HG03159 (cell line): Measurements from ENCODE around the gene MCF2L.
"Not testable (repeated sequence)": the region's sequence is repeated elsewhere in the genome, so short reads cannot be mapped to it uniquely, and the experiment has no call there.

Experiments used
- ATAC-seq: cut with Tn5 transposase; IDR thresholded peaks from one replicate; pipeline ENCODE4 v1.9.1; 2021; ENCODE audit warnings: mild to moderate bottlenecking, moderate library complexity; ENCODE audit not compliant: unreplicated experiment

The MCF2L gene

GRCh38 chr13:113063091-113063491 is 94.1 kb downstream of the MCF2L start:
- ATAC-seq, result no peak

DNA sequence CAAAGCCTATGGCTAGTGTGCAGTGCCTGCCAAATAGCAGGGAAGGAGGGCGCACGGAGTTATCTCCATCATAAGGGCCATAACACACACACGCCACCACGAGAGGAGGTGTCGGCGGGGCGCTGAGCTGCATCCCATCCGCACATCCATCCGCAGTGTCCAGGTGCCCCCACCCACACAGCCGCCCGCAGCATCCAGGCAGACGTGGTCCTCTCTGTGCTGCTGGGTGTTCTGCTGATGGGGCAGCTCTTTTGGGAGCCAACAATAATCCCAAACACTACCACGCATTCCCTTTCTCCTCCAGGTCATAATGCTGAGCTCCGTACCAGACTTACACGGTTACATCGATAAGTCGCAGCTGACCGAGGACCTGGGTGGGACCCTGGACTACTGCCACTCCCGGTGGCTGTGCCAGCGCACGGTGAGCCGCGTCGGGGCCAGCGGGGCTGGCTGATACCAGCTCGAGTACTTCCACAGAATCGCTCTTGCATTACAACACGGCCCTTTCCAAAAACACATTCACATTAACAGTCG is 95.1 kb downstream of the MCF2L start:
- no peak for ATAC-seq

GRCh38 chr13:113064534-113065405 is 95.8 kb downstream of the MCF2L start:
- ATAC-seq, result no peak

GRCh38 chr13:113065406-113066141 is 96.6 kb downstream of the MCF2L start:
- ATAC-seq, result no peak

DNA sequence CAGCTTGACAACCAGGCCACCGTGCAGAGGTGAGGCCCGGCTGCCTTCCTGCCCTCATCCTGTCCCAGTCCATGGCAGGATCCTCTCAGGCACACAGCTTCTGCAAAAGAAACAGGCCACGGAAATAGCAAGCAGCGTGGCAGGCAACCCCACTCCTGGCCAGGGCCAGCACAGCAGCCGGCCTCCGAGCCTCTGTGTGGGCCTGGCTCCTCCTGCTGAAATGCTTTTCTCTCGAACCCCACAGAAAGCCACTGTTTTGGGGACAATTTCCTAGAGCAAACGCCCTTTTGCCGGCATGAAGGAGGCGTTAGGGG is 97.1 kb downstream of the MCF2L start:
- ATAC-seq, result no peak

DNA sequence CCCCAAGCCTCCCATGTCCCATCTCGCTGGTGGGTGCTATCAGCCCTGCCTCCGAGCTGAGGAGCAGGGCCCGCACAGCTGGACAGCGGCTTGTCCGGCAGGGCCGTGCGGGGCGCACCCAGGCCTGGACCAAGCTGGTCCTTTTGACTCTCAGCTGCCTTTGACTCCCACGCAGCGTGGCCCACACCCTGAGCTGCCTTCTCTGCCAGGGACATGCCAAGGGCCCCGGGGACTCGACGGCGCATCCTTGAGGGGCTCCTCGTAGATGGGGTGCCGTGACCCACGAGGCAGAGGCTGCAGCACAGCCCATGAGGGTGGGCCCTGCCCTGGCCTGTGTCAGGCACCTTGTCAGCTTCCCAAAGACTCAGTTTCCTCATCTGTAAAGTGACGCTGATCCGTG is 97.7 kb downstream of the MCF2L start:
- ATAC-seq, result no peak

- ATAC-seq, result no peak
These were observed 101.1 kb downstream of the MCF2L start for GRCh38 chr13:113069861-113070805.

GRCh38 chr13:113070855-113071254 is 101.8 kb downstream of the MCF2L start:
- no peak for ATAC-seq

DNA sequence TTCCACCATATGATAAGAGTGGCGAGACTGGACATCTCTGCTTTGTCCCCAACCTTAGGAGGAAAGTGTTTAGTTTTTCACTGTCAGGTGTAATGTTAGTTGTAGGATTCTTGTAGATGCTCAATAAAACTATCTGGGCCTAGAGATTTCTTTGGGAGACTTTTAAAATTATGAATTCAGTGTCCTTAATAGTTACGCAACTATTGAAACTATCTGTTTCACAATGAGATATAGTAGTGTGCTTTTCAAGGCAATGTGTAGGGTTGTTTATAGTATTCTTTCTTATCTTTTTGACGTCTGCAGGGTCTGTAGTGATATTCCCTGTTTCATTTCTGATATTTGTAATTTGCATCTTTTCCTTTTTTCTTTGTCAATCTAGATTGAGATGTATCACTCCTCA is 103.4 kb downstream of the MCF2L start:
- no peak for ATAC-seq

DNA sequence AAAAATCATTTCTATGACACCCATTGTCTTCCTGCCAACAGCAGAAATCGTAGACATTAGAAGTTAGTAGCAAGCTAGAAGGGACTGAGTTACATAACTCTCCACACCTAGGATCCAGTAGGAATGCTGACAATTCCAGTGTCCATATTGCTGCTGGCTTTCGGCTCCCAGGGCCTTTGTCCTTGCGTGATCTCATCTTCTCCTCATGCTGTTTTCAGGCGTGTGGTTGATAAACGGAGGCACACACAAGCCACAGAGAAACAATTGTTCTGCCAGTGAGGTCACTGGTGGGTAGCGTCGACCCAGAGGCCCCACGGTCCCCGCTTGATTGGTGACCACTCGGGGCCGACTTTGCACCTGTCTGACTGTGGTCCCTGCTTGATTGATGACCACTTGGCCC is 104.9 kb downstream of the MCF2L start:
- ATAC-seq, result no peak

DNA sequence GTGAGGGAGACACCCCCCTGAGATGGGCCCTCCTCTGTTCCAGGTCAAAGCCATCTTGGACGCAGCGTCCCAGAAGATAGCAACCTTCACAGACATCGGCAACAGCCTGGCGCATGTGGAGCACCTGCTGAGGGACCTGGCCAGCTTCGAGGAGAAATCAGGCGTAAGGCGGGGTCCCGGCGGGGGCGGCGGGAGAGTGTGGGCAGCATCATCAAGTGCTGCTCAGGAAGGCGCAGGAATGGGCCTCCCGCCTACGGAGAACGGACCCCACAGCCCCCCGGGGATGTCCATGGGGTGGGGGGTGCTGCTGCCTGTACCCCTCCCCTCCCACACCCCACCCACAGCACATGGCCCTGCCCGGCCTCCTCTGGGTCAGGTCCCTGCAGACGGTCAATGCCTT is 105.4 kb downstream of the MCF2L start:
- no peak for ATAC-seq

DNA sequence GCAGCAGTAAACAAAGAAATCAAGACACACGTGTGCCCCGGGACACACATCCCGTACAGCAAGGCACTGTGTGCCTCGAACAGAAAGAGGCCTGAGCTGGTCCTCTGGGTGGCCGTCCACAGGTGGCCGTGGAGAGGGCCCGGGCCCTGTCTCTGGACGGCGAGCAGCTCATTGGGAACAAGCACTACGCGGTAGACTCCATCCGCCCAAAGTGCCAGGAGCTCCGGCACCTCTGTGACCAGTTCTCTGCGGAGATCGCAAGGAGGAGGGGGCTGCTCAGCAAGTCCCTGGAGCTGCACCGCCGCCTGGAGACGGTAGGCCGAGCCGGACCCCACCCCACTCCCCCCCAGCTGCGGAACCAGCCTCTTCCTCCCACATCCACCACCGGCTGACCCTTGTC is 105.9 kb downstream of the MCF2L start:
- ATAC-seq, result no peak

GRCh38 chr13:113075711-113076110 is 106.7 kb downstream of the MCF2L start:
- no peak for ATAC-seq

GRCh38 chr13:113076681-113077401 is 107.8 kb downstream of the MCF2L start:
- no peak for ATAC-seq

- ATAC-seq, result no peak
These were observed 108.5 kb downstream of the MCF2L start for GRCh38 chr13:113077566-113077952.

DNA sequence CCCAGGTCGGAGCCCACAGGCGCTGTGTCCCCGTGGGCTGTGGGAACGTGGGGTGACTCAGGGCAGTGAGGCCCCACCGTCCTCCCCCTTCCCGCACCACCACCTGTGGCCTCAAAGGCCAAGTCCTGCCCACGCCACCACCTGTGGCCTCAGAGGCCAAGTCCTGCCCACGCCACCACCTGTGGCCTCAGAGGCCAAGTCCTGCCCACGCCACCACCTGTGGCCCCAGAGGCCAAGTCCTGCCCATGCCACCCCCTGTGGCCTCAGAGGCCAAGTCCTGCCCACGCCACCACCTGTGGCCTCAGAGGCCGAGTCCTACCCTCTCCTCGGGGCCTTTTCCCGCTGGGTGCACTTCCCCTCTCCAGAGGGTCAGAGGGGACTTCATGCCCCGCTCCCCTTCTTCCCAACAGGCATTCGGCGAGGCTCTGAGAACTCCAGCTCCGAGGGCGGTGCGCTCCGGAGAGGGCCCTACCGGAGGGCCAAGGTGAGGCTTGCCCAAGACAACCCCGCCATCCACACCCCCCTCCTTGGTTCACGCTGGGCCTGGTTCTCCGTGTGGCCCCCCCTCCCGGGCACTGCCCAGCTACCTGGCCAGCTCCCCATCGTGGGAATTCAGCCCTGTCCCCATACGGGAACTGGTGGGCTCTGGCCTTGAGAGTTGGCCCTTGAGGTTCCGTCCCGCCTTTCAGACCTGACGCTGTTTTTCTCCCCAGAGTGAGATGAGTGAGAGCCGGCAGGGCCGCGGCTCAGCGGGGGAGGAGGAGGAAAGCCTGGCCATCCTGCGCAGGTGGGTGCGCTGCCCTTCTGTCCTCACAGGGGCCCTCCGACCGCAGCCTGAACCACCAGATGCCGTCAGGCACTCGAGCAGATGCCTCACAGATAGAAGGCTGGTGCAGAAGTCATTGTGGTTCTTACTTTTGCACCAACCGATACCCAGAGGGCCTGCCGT is 109.2 kb downstream of the MCF2L start:
- no peak for ATAC-seq

- ATAC-seq, result no peak
These were observed 110.1 kb downstream of the MCF2L start for GRCh38 chr13:113078902-113079780.

DNA sequence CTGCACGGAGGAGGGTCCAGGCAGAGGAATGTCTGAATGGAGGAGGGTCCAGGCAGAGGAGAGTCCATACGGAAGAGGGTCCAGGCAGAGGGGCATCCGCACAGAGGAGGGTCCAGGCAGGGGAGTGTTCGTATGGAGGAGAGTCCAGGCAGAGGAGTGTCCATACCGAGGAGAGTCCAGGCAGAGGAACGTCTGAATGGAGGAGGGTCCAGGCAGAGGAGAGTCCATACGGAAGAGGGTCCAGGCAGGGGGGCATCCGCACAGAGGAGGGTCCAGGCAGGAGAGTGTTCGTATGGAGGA is 110.7 kb downstream of the MCF2L start:
- not testable (repeated sequence) for ATAC-seq
